B cell (primary cell): ENCODE data around the gene FRMPD1. TPM values are rescaled to one million over a fixed set of nuclear protein-coding genes. Genes with fewer than 3 reads are reported as not detected.

Experiments
- ATAC-seq: fragments of 200-7000 bp; cut with Tn5 transposase; one replicate; pipeline ENCODE4 v1.10.0; 2021; ENCODE audit warnings: low read depth, mild to moderate bottlenecking, moderate number of reproducible peaks, moderate library complexity
- CTCF ChIA-PET: fragments of 350-600 bp; sonication (Branson Sonifier 250); formaldehyde crosslinking; loops from one replicate; lab custom pipeline; 2021; ENCODE audit warnings: antibody characterized with exemption, inconsistent platforms; lab: Charles Lee
- POLR2A ChIA-PET: fragments of 350-600 bp; sonication (Branson Sonifier 250); formaldehyde crosslinking; loops from one replicate; lab custom pipeline; 2021; ENCODE audit warnings: antibody characterized with exemption; lab: Charles Lee
- DNase-seq: peaks from one replicate; pipeline ENCODE4 v3.0.0; 2013
- H2AFZ ChIP-seq: 2 replicates; pipeline ENCODE4 v1.6.1; 2012; ENCODE audit warnings: mild to moderate bottlenecking, low read depth, low read length; ENCODE audit not compliant: insufficient read depth, poor library complexity, severe bottlenecking
- H3K27ac ChIP-seq, 2 donors: 1 replicate in 1 of 2; 2 replicates in 1 of 2; pipeline ENCODE4 v1.5.1; 2012 to 2013; ENCODE audit warnings: low read length in 2 of 2, mild to moderate bottlenecking in 2 of 2, moderate library complexity in 1 of 2
- H3K27me3 ChIP-seq, 4 experiments: fragments of 200-600 bp in 1 of 4; sonication (generic) in 1 of 4; replicated peaks in 1 of 4; 1 replicate in 2 of 4; 2 replicates in 2 of 4; pipeline versions ENCODE4 v1.6.1 to v1.7.0; 2013 to 2016; ENCODE audit warnings: low read length in 3 of 4, mild to moderate bottlenecking in 2 of 4, mixed read lengths in 1 of 4, moderate library complexity in 1 of 4; ENCODE audit not compliant: insufficient read depth in 4 of 4, control insufficient read depth in 3 of 4; ENCODE audit errors: control extremely low read depth in 1 of 4
- H3K36me3 ChIP-seq, 2 experiments: replicated peaks in 1 of 2; 1 replicate in 1 of 2; 2 replicates in 1 of 2; pipeline versions ENCODE4 v1.6.1 to v1.7.1; 2013; ENCODE audit warnings: low read length in 1 of 2; ENCODE audit not compliant: insufficient read depth in 2 of 2, control insufficient read depth in 1 of 2; ENCODE audit errors: control extremely low read depth in 1 of 2, extremely low read depth in 1 of 2
- H3K4me1 ChIP-seq, 2 donors: fragments of 200-600 bp in 1 of 2; sonication (generic) in 1 of 2; 1 replicate in 1 of 2; 2 replicates in 1 of 2; pipeline versions ENCODE4 v1.5.1 to v1.6.1; 2013 to 2017; ENCODE audit warnings: low read length in 2 of 2; ENCODE audit not compliant: control insufficient read depth in 2 of 2, insufficient read depth in 2 of 2
- H3K4me2 ChIP-seq: replicated peaks from 2 replicates; pipeline ENCODE3; 2012; ENCODE audit warnings: mild to moderate bottlenecking, low read depth, low read length; ENCODE audit not compliant: poor library complexity, severe bottlenecking
- H3K4me3 ChIP-seq, 5 experiments: fragments of 200-600 bp in 1 of 5; sonication (generic) in 1 of 5; 1 replicate in 3 of 5; 2 replicates in 2 of 5; pipeline versions ENCODE4 v1.5.1 to v1.7.0; 2011 to 2016; ENCODE audit warnings: low read length in 4 of 5, mild to moderate bottlenecking in 4 of 5, low read depth in 2 of 5, control low read depth in 1 of 5, moderate library complexity in 1 of 5; ENCODE audit not compliant: insufficient read depth in 1 of 5; ENCODE audit errors: control extremely low read depth in 1 of 5, extremely low read depth in 1 of 5
- H3K79me2 ChIP-seq: fragments of 200-600 bp; sonication (generic); one replicate; pipeline ENCODE4 v1.6.0; 2016; ENCODE audit warnings: low read length; ENCODE audit not compliant: control insufficient read depth, insufficient read depth
- H3K9ac ChIP-seq: fragments of 200-600 bp; sonication (generic); 2 replicates; pipeline ENCODE4 v1.6.1; 2017; ENCODE audit warnings: mild to moderate bottlenecking, low read length, moderate library complexity
- H3K9me3 ChIP-seq, 3 donors: one replicate each; pipeline versions ENCODE4 v1.6.1 to v1.7.1; 2013; ENCODE audit warnings: low read length in 2 of 3; ENCODE audit not compliant: control insufficient read depth in 2 of 3, insufficient read depth in 1 of 3; ENCODE audit errors: control extremely low read depth in 1 of 3
- H4K20me1 ChIP-seq: 2 replicates; pipeline ENCODE4 v1.6.0; 2012; ENCODE audit warnings: mild to moderate bottlenecking, low read length; ENCODE audit not compliant: insufficient read depth, control insufficient read depth, poor library complexity, severe bottlenecking
- H3K27ac Mint-ChIP-seq: one replicate; pipeline ENCODE4 v1.8.0; 2021; ENCODE audit warnings: mixed read lengths
- H3K27me3 Mint-ChIP-seq: one replicate; pipeline ENCODE4 v1.8.0; 2021; ENCODE audit warnings: mixed read lengths
- H3K4me1 Mint-ChIP-seq: one replicate; pipeline ENCODE4 v1.8.0; 2021; ENCODE audit warnings: mixed read lengths
- H3K4me3 Mint-ChIP-seq: one replicate; pipeline ENCODE4 v1.8.0; 2021; ENCODE audit warnings: mixed read lengths
- H3K9me3 Mint-ChIP-seq: one replicate; pipeline ENCODE4 v1.8.0; 2022; ENCODE audit warnings: mixed read lengths; ENCODE audit not compliant: insufficient read depth
- CTCF ChIP-seq: fragments of 200-600 bp; IDR thresholded peaks from one replicate; pipeline ENCODE4 v1.8.0; 2022; ENCODE audit warnings: antibody characterized with exemption, mild to moderate bottlenecking
- EZH2 ChIP-seq: IDR thresholded peaks from 2 replicates; pipeline ENCODE4 v1.6.1; 2012; ENCODE audit warnings: borderline replicate concordance, low read depth, mild to moderate bottlenecking, moderate library complexity, low read length; ENCODE audit not compliant: insufficient read depth, poor library complexity, severe bottlenecking
- WGBS: methylation state at CpG from one replicate; pipeline ENCODE4 v1.1.5; 2013; ENCODE audit warnings: missing lambda C conversion rate; ENCODE audit not compliant: insufficient coverage; 5-methylcytosine and 5-hydroxymethylcytosine counted together
- intact Hi-C: fragments of 100-400 bp; cut with micrococcal nuclease; formaldehyde crosslinking; loops from one replicate; pipeline ENCODE4 v1.10.0; 2022
- polyA plus RNA-seq: library from polyadenylated mRNA; depleted of rRNA; stranded (reverse); fragments of >200 nt; gene quantifications from 2 replicates; pipeline ENCODE4 v1.2.3, GENCODE V29; 2012
- total RNA-seq, 2 donors: library from RNA; stranded (reverse); fragments of 120-200 nt in 1 of 2; gene quantifications; 1 replicate in 1 of 2; 2 replicates in 1 of 2; pipeline versions ENCODE4 v1.2.3 to v1.2.4, GENCODE V29; 2013 to 2022

Gene FRMPD1
- total and polyA plus RNA-seq, 2 donors (not counting 1 experiment from before 2014, with no cell fraction given) = 0.05 TPM; not detected in 1

GRCh38 chr9:37796232-37796631, 145.5 kb downstream of the FRMPD1 start:
- peaks cover 13% of the 10 kb centered on the region for H3K79me2 ChIP-seq
- no CpG with 5 or more reads among the region's 2 CpGs for WGBS
- POLR2A ChIA-PET = no interaction called here
- no peaks in the 10 kb centered on the region for H3K27me3 ChIP-seq
- no peak overlapping the region for H2AFZ ChIP-seq
- CTCF ChIA-PET = no interaction called here
- ATAC-seq (no peak), DNase-seq (no peak)
- H3K27ac Mint-ChIP-seq = no peak overlapping the region
- H3K4me1 ChIP-seq = peaks cover 3 to 15% of the 10 kb centered on the region in 2 donors
- no peak overlapping the region for H3K4me3 Mint-ChIP-seq
- H3K4me2 ChIP-seq = no peak overlapping the region
- no peaks in the 10 kb centered on the region for H3K36me3 ChIP-seq
- H3K4me1 Mint-ChIP-seq = peaks cover 16% of the 10 kb centered on the region
- intact Hi-C loops = no loop called here
- no peak overlapping the region for H3K9ac ChIP-seq
- no peaks in the 10 kb centered on the region for H3K9me3 Mint-ChIP-seq
- no peak overlapping the region for H3K27ac ChIP-seq
- H3K4me3 ChIP-seq = no peak overlapping the region
- H3K27me3 Mint-ChIP-seq = no peaks in the 10 kb centered on the region
- peaks cover under 1% of the 10 kb centered on the region for H4K20me1 ChIP-seq
- no peaks in the 10 kb centered on the region for H3K9me3 ChIP-seq
- TF ChIP-seq CTCF (no peak), EZH2 (no peak)

Other genes starting within 250 kb of the FRMPD1 start
- 121 and 122 TPM in 2 replicates for gene GRHPR, start 228.3 kb upstream of the FRMPD1 start, total RNA-seq
- gene GRHPR, start 228.3 kb upstream of the FRMPD1 start, polyA plus RNA-seq = 68.6 and 138 TPM in 2 replicates
- 25.1 and 27.6 TPM in 2 replicates for gene ZBTB5, start 185.5 kb upstream of the FRMPD1 start, total RNA-seq
- gene ZBTB5, start 185.5 kb upstream of the FRMPD1 start, polyA plus RNA-seq = 12.8 and 32.3 TPM in 2 replicates
- gene POLR1E, start 165.0 kb upstream of the FRMPD1 start, total RNA-seq = 30.3 and 31.0 TPM in 2 replicates
- 9.2 and 11.6 TPM in 2 replicates for gene POLR1E, start 165.0 kb upstream of the FRMPD1 start, polyA plus RNA-seq
- 67.3 and 68.0 TPM in 2 replicates for gene FBXO10, start 74.6 kb upstream of the FRMPD1 start, total RNA-seq
- gene FBXO10, start 74.6 kb upstream of the FRMPD1 start, polyA plus RNA-seq = 12.3 and 18.6 TPM in 2 replicates
- 39.7 and 44.4 TPM in 2 replicates for gene TOMM5, start 58.4 kb upstream of the FRMPD1 start, total RNA-seq
- gene TOMM5, start 58.4 kb upstream of the FRMPD1 start, polyA plus RNA-seq = 30.6 and 33.9 TPM in 2 replicates
- 27.8 and 28.4 TPM in 2 replicates for gene TRMT10B, start 102.9 kb downstream of the FRMPD1 start, total RNA-seq
- 15.7 and 18.1 TPM in 2 replicates for gene TRMT10B, start 102.9 kb downstream of the FRMPD1 start, polyA plus RNA-seq
- 55.3 and 64.9 TPM in 2 replicates for gene EXOSC3, start 134.1 kb downstream of the FRMPD1 start, total RNA-seq
- gene EXOSC3, start 134.1 kb downstream of the FRMPD1 start, polyA plus RNA-seq = 11.7 and 13.6 TPM in 2 replicates
- gene DCAF10, start 149.8 kb downstream of the FRMPD1 start, total RNA-seq = 22.1 and 22.5 TPM in 2 replicates
- 8.3 and 9.5 TPM in 2 replicates for gene DCAF10, start 149.8 kb downstream of the FRMPD1 start, polyA plus RNA-seq